ENCODE results near the gene KCNK6.
A peak's percentile ranks its signal among the peaks of the same experiment; 100 is the strongest.

KCNK6 gene

GRCh38 chr19:38319421-38320258 is at the start of gene KCNK6:
Gene KCNK6, plus strand, starts transcription at chr19:38319845. Its CDS starts 106 bp downstream, at chr19:38319951.
- DNase-seq, result peak; percentile 30 to 35

- no peak for DNase-seq
These were observed 49.0 kb upstream of the KCNK6 start for GRCh38 chr19:38270587-38271167.

GRCh38 chr19:38273499-38273898 is 46.1 kb upstream of the KCNK6 start:
- DNase-seq, result no peak

- DNase-seq, result no peak
These were observed 44.9 kb upstream of the KCNK6 start for GRCh38 chr19:38274739-38275138.

GRCh38 chr19:38276942-38277517 is 42.6 kb upstream of the KCNK6 start:
- DNase-seq, result no peak

- no peak for DNase-seq
These were observed 42.1 kb upstream of the KCNK6 start for GRCh38 chr19:38277549-38277948.

GRCh38 chr19:38277969-38278680 is 41.5 kb upstream of the KCNK6 start:
- no peak for DNase-seq

GRCh38 chr19:38278751-38279150 is 40.9 kb upstream of the KCNK6 start:
- DNase-seq, result no peak

GRCh38 chr19:38280030-38280921 is 39.4 kb upstream of the KCNK6 start:
- DNase-seq, result no peak

GRCh38 chr19:38281811-38282566 is 37.7 kb upstream of the KCNK6 start:
- DNase-seq, result no peak

- DNase-seq, result no peak
These were observed 36.4 kb upstream of the KCNK6 start for GRCh38 chr19:38283271-38283670.

- no peak for DNase-seq
These were observed 35.2 kb upstream of the KCNK6 start for GRCh38 chr19:38284422-38284821.

GRCh38 chr19:38285567-38285966 is 34.1 kb upstream of the KCNK6 start:
- no peak for DNase-seq

GRCh38 chr19:38287604-38288003 is 32.0 kb upstream of the KCNK6 start:
- no peak for DNase-seq

GRCh38 chr19:38288123-38288855 is 31.4 kb upstream of the KCNK6 start:
- DNase-seq, result no peak

- no peak for DNase-seq
These were observed 29.7 kb upstream of the KCNK6 start for GRCh38 chr19:38289955-38290354.

- DNase-seq, result no peak
These were observed 29.0 kb upstream of the KCNK6 start for GRCh38 chr19:38290631-38291147.

- no peak for DNase-seq
These were observed 27.8 kb upstream of the KCNK6 start for GRCh38 chr19:38291855-38292254.

GRCh38 chr19:38293281-38293680 is 26.4 kb upstream of the KCNK6 start:
- no peak for DNase-seq

GRCh38 chr19:38294090-38294489 is 25.6 kb upstream of the KCNK6 start:
- no peak for DNase-seq

Measured in stimulated activated CD4-positive, alpha-beta T cell treated with anti-CD3 and anti-CD28 coated beads, Interleukin-2, amount 100 ng/mL, for 48 hours (primary cell).